ENCODE data around the gene CAPN8. TPM values are rescaled to one million over a fixed set of nuclear protein-coding genes. Genes with fewer than 3 reads are reported as not detected.

The CAPN8 gene
- total RNA-seq, 1 experiment from 2014 or later = 0.54 TPM

- TF ChIP-seq ATF3 (IDR thresholded peaks at IDR 0.05) = no peak
- TF ChIP-seq REST (IDR thresholded peaks at IDR 0.05; ENCODE audit: low read depth) = no peak
- TF ChIP-seq ELF1 (IDR thresholded peaks at IDR 0.05; ENCODE audit: borderline replicate concordance, low read depth) = no peak
These were observed 125.8 kb downstream of the CAPN8 start (continued) for GRCh38 chr1:223539750-223540149.

DNA sequence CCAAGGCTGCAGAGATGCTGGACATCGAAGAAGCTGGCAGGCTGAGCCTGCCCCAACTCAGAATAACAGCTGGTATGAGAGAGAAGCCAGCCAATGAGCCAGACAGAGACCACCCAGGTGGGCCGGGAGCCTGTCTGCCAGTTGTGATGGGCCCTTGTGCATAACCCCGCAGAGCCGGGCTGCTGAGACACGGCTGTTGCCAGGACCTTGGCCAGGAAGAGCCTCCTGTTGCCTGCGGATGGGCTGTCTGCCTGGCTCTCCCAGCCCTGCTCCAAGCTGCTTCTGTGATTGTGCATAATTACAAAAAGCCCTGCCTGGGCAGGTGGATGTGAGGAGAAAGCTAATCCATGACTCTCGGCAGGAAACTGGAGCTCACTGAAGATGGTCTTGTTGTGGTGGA, 126.5 kb downstream of the CAPN8 start:
- no peak overlapping the region for H2AFZ ChIP-seq (ENCODE audit: low read depth, low read length, poor library complexity, severe bottlenecking)
- ChIA-PET CTCF (no interaction called here), RAD21 (ENCODE audit: low non-redundant PET in 1 of 2, low total read pairs in 2 of 2, uncharacterized antibody in 2 of 2, unreplicated experiment in 2 of 2) (no interaction called here), POLR2A (no interaction called here)
- H3K9me2 ChIP-seq (ENCODE audit: insufficient read depth) = no peaks in the 10 kb centered on the region
- H3K36me3 ChIP-seq (ENCODE audit: control insufficient read depth in 1 of 2, insufficient read depth in 2 of 2, low read length in 2 of 2) = no peaks in the 10 kb centered on the region
- no peaks in the 10 kb centered on the region for H3K4me1 ChIP-seq (ENCODE audit: control insufficient read depth in 1 of 2, insufficient read depth in 2 of 2, low read length in 2 of 2)
- no peaks in the 10 kb centered on the region for H3K79me2 ChIP-seq (ENCODE audit: insufficient read depth, low read length)
- H3K4me3 ChIP-seq (replicated peaks in 1 of 2; ENCODE audit: low read depth in 1 of 2, low read length in 2 of 2) = no peak overlapping the region
- peaks cover 12% of the 10 kb centered on the region; the same call in 1 of the 2 replicates for H3K27me3 ChIP-seq (ENCODE audit: insufficient read depth, low read length)
- H4K20me1 ChIP-seq (ENCODE audit: insufficient read depth) = no peaks in the 10 kb centered on the region
- ATAC-seq = no peak
- no peak for DNase-seq (ENCODE audit: low read depth, low spot score)
- no peak overlapping the region for H3K4me2 ChIP-seq (ENCODE audit: low read length)
- no peak overlapping the region for H3K9ac ChIP-seq (ENCODE audit: low read length)
- H3K9me3 ChIP-seq (ENCODE audit: control insufficient read depth in 1 of 2, insufficient read depth in 1 of 2, low read depth in 1 of 2, low read length in 2 of 2) = no peaks in the 10 kb centered on the region
- no peak overlapping the region for H3K27ac ChIP-seq (ENCODE audit: low read depth, low read length)
- BruUV-seq (replicated peaks) = no TSS peak
- intact Hi-C loops (cut with micrococcal nuclease) = no loop called here
- TF ChIP-seq ZNF274 (IDR thresholded peaks at IDR 0.05; ENCODE audit: low read depth, low read length) (no peak), ZFX (IDR thresholded peaks at IDR 0.05) (no peak), REST (IDR thresholded peaks at IDR 0.05; ENCODE audit: low read depth) (no peak), JUND (IDR thresholded peaks at IDR 0.05) (no peak), YY1 (IDR thresholded peaks at IDR 0.05; ENCODE audit: extremely low read depth, insufficient replicate concordance, low read depth, low read length) (no peak), POLR2AphosphoS5 (IDR thresholded peaks at IDR 0.05; ENCODE audit: low read depth, low read length) (no peak), ELF1 (IDR thresholded peaks at IDR 0.05; ENCODE audit: borderline replicate concordance, low read depth) (no peak), MAX (IDR thresholded peaks at IDR 0.05) (no peak), SP1 (IDR thresholded peaks at IDR 0.05; ENCODE audit: low read depth) (no peak), TCF7L2 (IDR thresholded peaks at IDR 0.05; ENCODE audit: borderline replicate concordance, extremely low read depth, insufficient read depth, insufficient read length) (no peak), EGR1 (IDR thresholded peaks at IDR 0.05; ENCODE audit: low read depth) (no peak), SRF (IDR thresholded peaks at IDR 0.05; ENCODE audit: low read depth) (no peak), ATF3 (IDR thresholded peaks at IDR 0.05) (no peak), RAD21 (IDR thresholded peaks at IDR 0.05; ENCODE audit: low read depth) (no peak)
- TF ChIP-seq, protein P1, sequence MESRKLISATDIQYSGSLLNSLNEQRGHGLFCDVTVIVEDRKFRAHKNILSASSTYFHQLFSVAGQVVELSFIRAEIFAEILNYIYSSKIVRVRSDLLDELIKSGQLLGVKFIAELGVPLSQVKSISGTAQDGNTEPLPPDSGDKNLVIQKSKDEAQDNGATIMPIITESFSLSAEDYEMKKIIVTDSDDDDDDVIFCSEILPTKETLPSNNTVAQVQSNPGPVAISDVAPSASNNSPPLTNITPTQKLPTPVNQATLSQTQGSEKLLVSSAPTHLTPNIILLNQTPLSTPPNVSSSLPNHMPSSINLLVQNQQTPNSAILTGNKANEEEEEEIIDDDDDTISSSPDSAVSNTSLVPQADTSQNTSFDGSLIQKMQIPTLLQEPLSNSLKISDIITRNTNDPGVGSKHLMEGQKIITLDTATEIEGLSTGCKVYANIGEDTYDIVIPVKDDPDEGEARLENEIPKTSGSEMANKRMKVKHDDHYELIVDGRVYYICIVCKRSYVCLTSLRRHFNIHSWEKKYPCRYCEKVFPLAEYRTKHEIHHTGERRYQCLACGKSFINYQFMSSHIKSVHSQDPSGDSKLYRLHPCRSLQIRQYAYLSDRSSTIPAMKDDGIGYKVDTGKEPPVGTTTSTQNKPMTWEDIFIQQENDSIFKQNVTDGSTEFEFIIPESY (IDR thresholded peaks at IDR 0.05; ENCODE audit: extremely low read depth, insufficient replicate concordance, low read length) = no peak
